ENCODE measurements around the gene LHX4. TPM values are rescaled to one million over a fixed set of nuclear protein-coding genes. Genes with fewer than 3 reads are reported as not detected.

LHX4 gene
- total RNA-seq, 2 donors from 2014 or later = not detected

GRCh38 chr1:180238675-180239074 is 8.6 kb downstream of the LHX4 start:
- WGBS, 2 donors = 40 to 50% methylated on average over 7 of the region's 7 CpGs
- TF ChIP-seq, protein P1, sequence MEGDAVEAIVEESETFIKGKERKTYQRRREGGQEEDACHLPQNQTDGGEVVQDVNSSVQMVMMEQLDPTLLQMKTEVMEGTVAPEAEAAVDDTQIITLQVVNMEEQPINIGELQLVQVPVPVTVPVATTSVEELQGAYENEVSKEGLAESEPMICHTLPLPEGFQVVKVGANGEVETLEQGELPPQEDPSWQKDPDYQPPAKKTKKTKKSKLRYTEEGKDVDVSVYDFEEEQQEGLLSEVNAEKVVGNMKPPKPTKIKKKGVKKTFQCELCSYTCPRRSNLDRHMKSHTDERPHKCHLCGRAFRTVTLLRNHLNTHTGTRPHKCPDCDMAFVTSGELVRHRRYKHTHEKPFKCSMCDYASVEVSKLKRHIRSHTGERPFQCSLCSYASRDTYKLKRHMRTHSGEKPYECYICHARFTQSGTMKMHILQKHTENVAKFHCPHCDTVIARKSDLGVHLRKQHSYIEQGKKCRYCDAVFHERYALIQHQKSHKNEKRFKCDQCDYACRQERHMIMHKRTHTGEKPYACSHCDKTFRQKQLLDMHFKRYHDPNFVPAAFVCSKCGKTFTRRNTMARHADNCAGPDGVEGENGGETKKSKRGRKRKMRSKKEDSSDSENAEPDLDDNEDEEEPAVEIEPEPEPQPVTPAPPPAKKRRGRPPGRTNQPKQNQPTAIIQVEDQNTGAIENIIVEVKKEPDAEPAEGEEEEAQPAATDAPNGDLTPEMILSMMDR (IDR thresholded peaks at IDR 0.05) = no peak
- no peak for TF ChIP-seq POLR2A (IDR thresholded peaks at IDR 0.05)
- H3K27me3 ChIP-seq = peaks cover 0 to 40% of the 10 kb centered on the region in 2 donors

GRCh38 chr1:180239145-180240096 is 9.4 kb downstream of the LHX4 start:
- intact Hi-C loops (cut with DNase I) = no loop called here

More at GRCh38 chr1:180238675-180239074, 8.6 kb downstream of the LHX4 start:
- ATAC-seq = no peak
- intact Hi-C loops (cut with DNase I) = no loop called here
- H3K27ac ChIP-seq = no peak overlapping the region
- H3K9me3 ChIP-seq = no peaks in the 10 kb centered on the region
- H3K36me3 ChIP-seq (replicated peaks in 1 of 2; ENCODE audit: insufficient read depth in 1 of 2, low read depth in 2 of 2) = no peaks in the 10 kb centered on the region
- H3K4me1 ChIP-seq = peaks cover 27% of the 10 kb centered on the region
- no peak for DNase-seq
- H3K4me3 ChIP-seq = no peak overlapping the region

GRCh38 chr1:180241716-180242544 is 11.9 kb downstream of the LHX4 start:
- 60 to 65% methylated on average over 8 of the region's 8 CpGs for WGBS, 2 donors
- peaks cover 0 to 12% of the 10 kb centered on the region in 2 donors for H3K27me3 ChIP-seq
- no peak for ATAC-seq

More at GRCh38 chr1:180239145-180240096, 9.4 kb downstream of the LHX4 start:
- no peak for ATAC-seq
- WGBS, 2 donors = 29 to 30% methylated on average over 9 to 10 of the region's 10 CpGs
- no peak for TF ChIP-seq POLR2A (IDR thresholded peaks at IDR 0.05)
- TF ChIP-seq, protein P1 (IDR thresholded peaks at IDR 0.05) = no peak
- H3K9me3 ChIP-seq = no peaks in the 10 kb centered on the region
- H3K36me3 ChIP-seq (replicated peaks in 1 of 2; ENCODE audit: insufficient read depth in 1 of 2, low read depth in 2 of 2) = no peaks in the 10 kb centered on the region
- no peak overlapping the region for H3K27ac ChIP-seq
- H3K4me1 ChIP-seq = peaks cover 22% of the 10 kb centered on the region
- H3K27me3 ChIP-seq = peaks cover 0 to 36% of the 10 kb centered on the region in 2 donors
- no peak overlapping the region for H3K4me3 ChIP-seq
- DNase-seq = no peak

DNA sequence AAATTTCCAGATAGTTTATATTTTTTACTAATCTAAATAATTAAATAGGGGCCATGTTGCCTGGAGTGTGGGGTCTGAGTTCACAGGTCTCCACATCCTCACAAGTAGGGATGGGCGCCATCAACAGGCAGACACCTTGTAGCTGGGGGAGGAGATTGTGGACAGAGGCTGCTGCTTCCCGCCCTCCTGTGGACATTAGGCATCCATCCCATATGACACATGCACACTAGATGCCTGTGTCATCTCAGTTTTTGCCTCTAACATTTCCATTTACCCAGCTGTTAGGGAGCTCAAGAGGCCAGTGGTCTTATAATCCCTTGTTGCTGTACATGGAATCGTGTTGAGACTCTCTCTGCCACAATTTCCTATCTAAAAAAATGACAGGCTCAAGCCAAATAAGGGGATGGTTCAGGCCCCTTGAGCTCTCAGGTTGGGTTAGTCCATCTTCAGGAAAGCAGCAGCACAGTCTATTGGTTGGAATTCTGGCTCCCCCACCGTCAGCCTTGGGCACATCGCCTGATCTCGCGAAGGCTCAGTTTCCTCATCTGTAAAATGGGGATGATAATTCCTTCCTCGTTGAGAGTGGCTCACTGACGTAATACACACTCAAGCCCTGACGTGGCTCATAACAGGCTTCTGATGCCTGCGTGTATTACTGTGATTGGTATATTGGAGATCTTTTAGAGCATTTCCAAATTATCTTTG is 13.6 kb downstream of the LHX4 start:
- Histone ChIP-seq H3K27ac (no peak overlapping the region), H3K36me3 (replicated peaks in 1 of 2; ENCODE audit: insufficient read depth in 1 of 2, low read depth in 2 of 2) (no peaks in the 10 kb centered on the region), H3K9me3 (no peaks in the 10 kb centered on the region), H3K27me3 (no peaks in the 10 kb centered on the region), H3K4me3 (no peak overlapping the region), H3K4me1 (no peaks in the 10 kb centered on the region)
- no peak for TF ChIP-seq POLR2A (IDR thresholded peaks at IDR 0.05)
- TF ChIP-seq, protein P1 (IDR thresholded peaks at IDR 0.05) = no peak
- intact Hi-C loops (cut with DNase I) = no loop called here
- WGBS, 2 donors = 80 to 86% methylated on average over 11 of the region's 11 CpGs
- ATAC-seq (no peak), DNase-seq (no peak)

More at GRCh38 chr1:180241716-180242544, 11.9 kb downstream of the LHX4 start:
- Histone ChIP-seq H3K27ac (no peak overlapping the region), H3K36me3 (replicated peaks in 1 of 2; ENCODE audit: insufficient read depth in 1 of 2, low read depth in 2 of 2) (no peaks in the 10 kb centered on the region), H3K4me3 (no peak overlapping the region), H3K9me3 (no peaks in the 10 kb centered on the region), H3K4me1 (no peaks in the 10 kb centered on the region)
- intact Hi-C loops (cut with DNase I) = no loop called here
- no peak for TF ChIP-seq POLR2A (IDR thresholded peaks at IDR 0.05)
- TF ChIP-seq, protein P1 (IDR thresholded peaks at IDR 0.05) = no peak
- no peak for DNase-seq

Measured in body of pancreas (tissue), 4 donors.